Psoas muscle (tissue), 8 donors: ENCODE data around the gene NAP1L1. TPM values are rescaled to one million over a fixed set of nuclear protein-coding genes. Genes with fewer than 3 reads are reported as not detected.

Experiments
- ATAC-seq, 4 donors: fragments of 200-7000 bp; cut with Tn5 transposase; one replicate each; pipeline ENCODE4 v1.9.1; 2020; ENCODE audit warnings: moderate library complexity in 3 of 4, mild to moderate bottlenecking in 2 of 4
- DNase-seq, 2 donors: peaks; one replicate each; pipeline ENCODE4 v3.0.0-alpha.2; 2020
- H3K27ac ChIP-seq: fragments of 200-600 bp; one replicate; pipeline ENCODE4 v1.8.0; 2022
- H3K27me3 ChIP-seq, 3 donors: fragments of 200-600 bp in 1 of 3; one replicate each; pipeline versions ENCODE4 v1.6.1 to v1.8.0; 2013 to 2022; ENCODE audit warnings: low read length in 2 of 3, mild to moderate bottlenecking in 2 of 3, moderate library complexity in 1 of 3; ENCODE audit not compliant: insufficient read depth in 3 of 3
- H3K36me3 ChIP-seq, 2 donors: fragments of 200-600 bp in 1 of 2; one replicate each; pipeline versions ENCODE4 v1.6.1 to v1.8.0; 2013 to 2022; ENCODE audit warnings: low read depth in 1 of 2, mild to moderate bottlenecking in 1 of 2, moderate library complexity in 1 of 2; ENCODE audit not compliant: insufficient read depth in 1 of 2
- H3K4me1 ChIP-seq: fragments of 200-600 bp; one replicate; pipeline ENCODE4 v1.8.0; 2022
- H3K4me3 ChIP-seq: fragments of 200-600 bp; one replicate; pipeline ENCODE4 v1.8.0; 2022; ENCODE audit warnings: mild to moderate bottlenecking
- H3K9me3 ChIP-seq: fragments of 200-600 bp; one replicate; pipeline ENCODE4 v1.8.0; 2022
- CTCF ChIP-seq: fragments of 200-600 bp; IDR thresholded peaks from one replicate; pipeline ENCODE4 v1.8.0; 2022; ENCODE audit warnings: antibody characterized with exemption
- WGBS, 3 donors: extraction: QIAGEN DNeasy Blood & Tissue Kit; methylation state at CpG; one replicate each; pipeline versions ENCODE4 v1.1.6 to v1.1.7; 2013; 5-methylcytosine and 5-hydroxymethylcytosine counted together
- intact Hi-C, 2 donors: fragments of 100-400 bp; cut with DNase I; formaldehyde crosslinking; loops; one replicate each; pipeline versions ENCODE4 v1.11.0 to v1.14.2; 2022
- polyA plus RNA-seq, 3 donors: library from polyadenylated mRNA; stranded (reverse); fragments of 200-250 nt; gene quantifications; one replicate each; pipeline ENCODE4 v1.2.3, GENCODE V29; 2013
- total RNA-seq, 4 donors: library from RNA; stranded (reverse); fragmentation: NEBNext Ultra II Directional in 2 of 4; extraction: Animal tissue kit (Norgen Biotek cat#: 25700) in 2 of 4; gene quantifications; one replicate each; pipeline versions ENCODE4 v1.2.1 to v1.2.4, GENCODE V29; 2021 to 2023
- donor health status: healthy with polysubstance abuse.
- donor health status: DM: no; HTN: no; CAD: no; lungs with moderate emphysema.
- donor health status: Bipolar disorder and iron deficiency.
- donor health status: healthy.
- donor health status: DM: yes; HTN: yes; CAD: no.
- donor health status: DM: no; HTN: no; CAD: no.
- donor health status: DM: no; HTN: no; CAD: no.
- donor health status: DM: yes; HTN: yes; CAD: no.

NAP1L1 gene
- total and polyA plus RNA-seq, 7 donors, result 201 to 341 (median 281) TPM

- no peak overlapping the region for H3K27ac ChIP-seq
- no peaks in the 10 kb centered on the region for H3K36me3 ChIP-seq
- no peak for TF ChIP-seq CTCF
- intact Hi-C loops, result no loop called here
- ATAC-seq, result no peak
- H3K9me3 ChIP-seq, result peaks cover 6% of the 10 kb centered on the region
- H3K4me1 ChIP-seq, result no peaks in the 10 kb centered on the region
- H3K4me3 ChIP-seq, result no peak overlapping the region
- peaks cover 0 to 4% (median 0%) of the 10 kb centered on the region in 3 donors for H3K27me3 ChIP-seq
- 97 to 98% (median 98%) methylated on average over 3 of the region's 3 CpGs for WGBS, 3 donors
- DNase-seq, result no peak
Observed at GRCh38 chr12:76008428-76008827, 76.1 kb downstream of the NAP1L1 start.

GRCh38 chr12:76007640-76008039, 76.8 kb downstream of the NAP1L1 start:
- ATAC-seq (no peak), DNase-seq (no peak)
- Histone ChIP-seq H3K27ac (no peak overlapping the region), H3K9me3 (peaks cover 6% of the 10 kb centered on the region), H3K4me3 (no peak overlapping the region), H3K4me1 (no peaks in the 10 kb centered on the region), H3K36me3 (no peaks in the 10 kb centered on the region), H3K27me3 (peaks cover 0 to 4% (median 0%) of the 10 kb centered on the region in 3 donors)
- WGBS, 3 donors, result 88 to 89% (median 88%) methylated on average over 8 of the region's 8 CpGs
- intact Hi-C loops, result no loop called here
- TF ChIP-seq CTCF, result no peak

GRCh38 chr12:76006028-76006925, 78.2 kb downstream of the NAP1L1 start:
- WGBS, 3 donors, result 65 to 78% (median 67%) methylated on average over 9 of the region's 9 CpGs
- no peak for TF ChIP-seq CTCF
- Histone ChIP-seq H3K4me3 (no peak overlapping the region), H3K4me1 (no peaks in the 10 kb centered on the region), H3K27ac (no peak overlapping the region), H3K27me3 (peaks cover 0 to 4% (median 0%) of the 10 kb centered on the region in 3 donors), H3K36me3 (no peaks in the 10 kb centered on the region), H3K9me3 (peaks cover 6% of the 10 kb centered on the region)
- no peak for DNase-seq
- intact Hi-C loops, result no loop called here
- no peak for ATAC-seq

- WGBS, 3 donors, result 28 to 49% (median 36%) methylated on average over 2 of the region's 2 CpGs
- no peak for TF ChIP-seq CTCF
- no peak overlapping the region for H3K4me3 ChIP-seq
- no peaks in the 10 kb centered on the region for H3K36me3 ChIP-seq
- no peak for ATAC-seq
- intact Hi-C loops, result no loop called here
- no peak for DNase-seq
- H3K9me3 ChIP-seq, result peaks cover 6% of the 10 kb centered on the region
- no peaks in the 10 kb centered on the region for H3K4me1 ChIP-seq
- peaks cover 0 to 4% (median 0%) of the 10 kb centered on the region in 3 donors for H3K27me3 ChIP-seq
- H3K27ac ChIP-seq, result no peak overlapping the region
Observed at GRCh38 chr12:76003355-76003638, 81.2 kb downstream of the NAP1L1 start.
